MM.1S (cell line): ENCODE results near the gene FRMD4B.

Experiments used
- CTCF ChIP-seq: fragments of 300-600 bp; sonication (generic); IDR thresholded peaks from 2 replicates; pipeline ENCODE4 v1.5.1; 2016; ENCODE audit warnings: antibody characterized with exemption, low read length, mixed read lengths
- EZH2 ChIP-seq: fragments of 300-600 bp; sonication (generic); optimal IDR thresholded peaks from 2 replicates; pipeline ENCODE3; 2017; ENCODE audit warnings: low read depth, mild to moderate bottlenecking, antibody characterized with exemption, low read length, mixed read lengths
- EZH2phosphoT487 ChIP-seq: fragments of 300-600 bp; sonication (generic); IDR thresholded peaks from 2 replicates; pipeline ENCODE4 v1.6.1; 2018; ENCODE audit warnings: antibody characterized with exemption, low read length

- TF ChIP-seq EZH2 (no peak), CTCF (no peak), EZH2phosphoT487 (no peak)
Measured at GRCh38 chr3:69204315-69204957, 181.5 kb downstream of the FRMD4B start.
